Measurements from ENCODE around the gene TSPO2.

- TF ChIP-seq POLR2A (IDR thresholded peaks at IDR 0.05) (no peak), EP300 (IDR thresholded peaks at IDR 0.05) (no peak), CTCF (IDR thresholded peaks at IDR 0.05) (no peak)
These were observed 34.3 kb upstream of the TSPO2 start for GRCh38 chr6:41008011-41008410.

All from tibial nerve (tissue), 4 donors.